ENCODE data around the gene CXCL8.

GRCh38 chr4:73704314-73705055 lies 35.9 kb upstream of the CXCL8 start:
- TF ChIP-seq, protein P1, sequence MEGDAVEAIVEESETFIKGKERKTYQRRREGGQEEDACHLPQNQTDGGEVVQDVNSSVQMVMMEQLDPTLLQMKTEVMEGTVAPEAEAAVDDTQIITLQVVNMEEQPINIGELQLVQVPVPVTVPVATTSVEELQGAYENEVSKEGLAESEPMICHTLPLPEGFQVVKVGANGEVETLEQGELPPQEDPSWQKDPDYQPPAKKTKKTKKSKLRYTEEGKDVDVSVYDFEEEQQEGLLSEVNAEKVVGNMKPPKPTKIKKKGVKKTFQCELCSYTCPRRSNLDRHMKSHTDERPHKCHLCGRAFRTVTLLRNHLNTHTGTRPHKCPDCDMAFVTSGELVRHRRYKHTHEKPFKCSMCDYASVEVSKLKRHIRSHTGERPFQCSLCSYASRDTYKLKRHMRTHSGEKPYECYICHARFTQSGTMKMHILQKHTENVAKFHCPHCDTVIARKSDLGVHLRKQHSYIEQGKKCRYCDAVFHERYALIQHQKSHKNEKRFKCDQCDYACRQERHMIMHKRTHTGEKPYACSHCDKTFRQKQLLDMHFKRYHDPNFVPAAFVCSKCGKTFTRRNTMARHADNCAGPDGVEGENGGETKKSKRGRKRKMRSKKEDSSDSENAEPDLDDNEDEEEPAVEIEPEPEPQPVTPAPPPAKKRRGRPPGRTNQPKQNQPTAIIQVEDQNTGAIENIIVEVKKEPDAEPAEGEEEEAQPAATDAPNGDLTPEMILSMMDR (IDR thresholded peaks at IDR 0.05; ENCODE audit: low read depth, low read length): no peak
- no peak for TF ChIP-seq EZH2phosphoT487 (IDR thresholded peaks at IDR 0.05; ENCODE audit: low read depth)

Data from OCI-LY3 (cell line).